Cardiac muscle cell (in vitro differentiated cells and primary cell): ENCODE results near the gene CELSR1. TPM values are rescaled to one million over a fixed set of nuclear protein-coding genes. Genes with fewer than 3 reads are reported as not detected.

Source experiments
- DNase-seq, 2 donors: peaks; one replicate each; pipeline versions ENCODE4 v3.0.0 to v3.0.0-alpha.2; 2010 to 2017; ENCODE audit warnings: low read depth in 1 of 2, low spot score in 1 of 2
- H3K27ac ChIP-seq: fragments of 200-600 bp; sonication (generic); 2 replicates; pipeline ENCODE4 v1.5.1; 2016
- H3K27me3 ChIP-seq: fragments of 200-600 bp; sonication (generic); 2 replicates; pipeline ENCODE4 v1.6.0; 2016; ENCODE audit warnings: control low read depth
- H3K36me3 ChIP-seq: fragments of 200-600 bp; sonication (generic); 2 replicates; pipeline ENCODE4 v1.5.1; 2016; ENCODE audit warnings: control low read depth
- H3K4me1 ChIP-seq: fragments of 200-600 bp; sonication (generic); 2 replicates; pipeline ENCODE4 v1.8.1; 2017; ENCODE audit warnings: low read depth, mild to moderate bottlenecking, mixed run types
- H3K4me3 ChIP-seq: fragments of 200-600 bp; sonication (generic); 2 replicates; pipeline ENCODE4 v1.5.1; 2016; ENCODE audit warnings: mild to moderate bottlenecking
- H3K9me3 ChIP-seq: fragments of 200-600 bp; sonication (generic); 2 replicates; pipeline ENCODE4 v1.5.1; 2017; ENCODE audit warnings: low read depth, mild to moderate bottlenecking, control low read depth
- polyA plus RNA-seq: library from polyadenylated mRNA; unstranded; fragments of >200 nt; fragmentation: Nextera tagmentation; extraction: Ambion mirVana; gene quantifications from 2 replicates; pipeline ENCODE4 v1.2.1, GENCODE V29; 2016
- total RNA-seq: library from RNA; depleted of rRNA; stranded (reverse); fragments of >200 nt; gene quantifications from 2 replicates; pipeline ENCODE4 v1.2.3, GENCODE V29; 2016
- TF ChIP-seq, protein P1 (sequence below): IDR thresholded peaks from 2 replicates; pipeline ENCODE4 v1.5.1; 2012; ENCODE audit warnings: low read depth, mild to moderate bottlenecking, low read length

The CELSR1 gene
- total and polyA plus RNA-seq, 2 experiments from 2014 or later = 9.0 to 37.4 TPM

DNA sequence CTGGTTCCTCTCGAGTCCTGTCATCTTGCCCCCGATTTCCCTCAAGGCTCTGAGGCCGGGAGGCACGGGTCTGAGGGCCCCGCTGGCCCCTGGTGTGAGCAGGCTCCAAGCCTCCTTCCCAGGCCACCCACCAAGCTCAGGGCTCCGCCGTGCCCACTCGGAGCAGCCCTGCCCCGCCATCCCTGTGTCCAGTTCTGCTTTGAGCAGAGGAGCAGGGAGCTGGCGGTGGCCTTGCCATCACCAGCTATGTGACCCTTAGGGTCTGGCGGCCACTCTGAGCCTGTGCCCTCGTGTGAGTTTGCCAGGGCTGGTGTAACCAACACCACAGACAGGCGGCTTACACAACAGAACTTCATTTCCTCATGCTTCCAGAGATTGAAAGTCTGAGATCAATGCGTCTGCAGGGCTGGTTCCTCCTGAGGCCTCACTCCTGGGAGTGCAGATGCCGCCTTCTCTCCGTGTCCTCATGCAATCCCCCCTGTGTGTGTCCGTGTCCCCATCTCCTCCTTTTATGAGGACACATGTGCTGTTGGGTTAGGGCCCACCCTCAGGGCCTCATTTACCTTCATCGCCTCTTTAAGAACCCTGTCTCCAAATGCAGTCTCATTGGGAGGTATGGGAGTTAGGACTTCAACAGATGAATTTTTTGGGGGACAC is 36.5 kb upstream of the CELSR1 start:
- no peak for DNase-seq
- Histone ChIP-seq H3K36me3 (no peaks in the 10 kb centered on the region), H3K4me1 (peaks cover 24% of the 10 kb centered on the region), H3K4me3 (no peak overlapping the region), H3K9me3 (no peaks in the 10 kb centered on the region), H3K27me3 (no peaks in the 10 kb centered on the region), H3K27ac (no peak overlapping the region)
- TF ChIP-seq, protein P1, sequence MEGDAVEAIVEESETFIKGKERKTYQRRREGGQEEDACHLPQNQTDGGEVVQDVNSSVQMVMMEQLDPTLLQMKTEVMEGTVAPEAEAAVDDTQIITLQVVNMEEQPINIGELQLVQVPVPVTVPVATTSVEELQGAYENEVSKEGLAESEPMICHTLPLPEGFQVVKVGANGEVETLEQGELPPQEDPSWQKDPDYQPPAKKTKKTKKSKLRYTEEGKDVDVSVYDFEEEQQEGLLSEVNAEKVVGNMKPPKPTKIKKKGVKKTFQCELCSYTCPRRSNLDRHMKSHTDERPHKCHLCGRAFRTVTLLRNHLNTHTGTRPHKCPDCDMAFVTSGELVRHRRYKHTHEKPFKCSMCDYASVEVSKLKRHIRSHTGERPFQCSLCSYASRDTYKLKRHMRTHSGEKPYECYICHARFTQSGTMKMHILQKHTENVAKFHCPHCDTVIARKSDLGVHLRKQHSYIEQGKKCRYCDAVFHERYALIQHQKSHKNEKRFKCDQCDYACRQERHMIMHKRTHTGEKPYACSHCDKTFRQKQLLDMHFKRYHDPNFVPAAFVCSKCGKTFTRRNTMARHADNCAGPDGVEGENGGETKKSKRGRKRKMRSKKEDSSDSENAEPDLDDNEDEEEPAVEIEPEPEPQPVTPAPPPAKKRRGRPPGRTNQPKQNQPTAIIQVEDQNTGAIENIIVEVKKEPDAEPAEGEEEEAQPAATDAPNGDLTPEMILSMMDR = no peak

DNA sequence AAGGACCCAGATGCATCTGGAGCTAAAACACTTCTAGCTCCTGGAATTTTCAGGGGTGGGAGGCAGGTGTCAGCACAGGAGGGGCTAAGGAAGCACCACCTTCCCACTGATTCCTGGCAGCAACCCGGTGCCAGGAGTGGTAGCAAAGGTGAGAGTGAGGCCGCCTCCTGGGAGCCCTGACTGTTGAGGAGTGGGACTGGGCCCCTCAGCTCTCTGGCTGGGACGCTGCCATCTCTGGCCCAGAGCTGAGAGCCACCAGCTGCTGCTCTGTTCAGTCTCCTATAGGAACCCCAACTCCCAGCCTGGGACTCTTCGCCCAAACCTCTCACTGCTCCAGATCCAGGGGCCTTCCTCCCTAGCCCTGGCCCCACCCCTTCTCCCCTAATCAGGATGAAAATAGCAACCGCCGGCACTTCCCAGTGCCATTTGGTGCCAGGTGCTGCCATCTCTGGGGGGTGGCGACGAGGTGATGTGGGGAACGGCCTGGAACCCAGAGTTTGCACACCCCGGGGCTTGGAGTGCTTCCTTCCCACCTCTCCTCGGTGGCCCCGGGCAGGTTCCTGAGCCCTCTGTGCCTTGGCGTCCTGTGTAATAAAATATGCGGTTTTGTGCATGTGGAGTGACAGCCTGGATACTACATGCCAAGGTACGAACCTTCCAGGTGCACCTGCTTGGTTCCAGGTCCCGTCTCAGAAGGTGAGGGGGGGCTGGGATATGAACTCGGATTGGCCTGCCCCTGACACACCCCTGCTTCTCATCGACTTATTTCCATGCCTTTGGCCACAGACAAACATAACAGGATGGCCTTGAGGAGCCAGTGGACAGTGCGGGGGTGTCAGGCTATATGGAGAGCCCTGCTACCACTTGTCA is 35.7 kb upstream of the CELSR1 start:
- H3K4me1 ChIP-seq = peaks cover 17% of the 10 kb centered on the region
- DNase-seq = no peak
- H3K36me3 ChIP-seq = no peaks in the 10 kb centered on the region
- H3K27me3 ChIP-seq = no peaks in the 10 kb centered on the region
- H3K4me3 ChIP-seq = no peak overlapping the region
- no peaks in the 10 kb centered on the region for H3K9me3 ChIP-seq
- TF ChIP-seq, protein P1 = no peak
- no peak overlapping the region for H3K27ac ChIP-seq

DNA sequence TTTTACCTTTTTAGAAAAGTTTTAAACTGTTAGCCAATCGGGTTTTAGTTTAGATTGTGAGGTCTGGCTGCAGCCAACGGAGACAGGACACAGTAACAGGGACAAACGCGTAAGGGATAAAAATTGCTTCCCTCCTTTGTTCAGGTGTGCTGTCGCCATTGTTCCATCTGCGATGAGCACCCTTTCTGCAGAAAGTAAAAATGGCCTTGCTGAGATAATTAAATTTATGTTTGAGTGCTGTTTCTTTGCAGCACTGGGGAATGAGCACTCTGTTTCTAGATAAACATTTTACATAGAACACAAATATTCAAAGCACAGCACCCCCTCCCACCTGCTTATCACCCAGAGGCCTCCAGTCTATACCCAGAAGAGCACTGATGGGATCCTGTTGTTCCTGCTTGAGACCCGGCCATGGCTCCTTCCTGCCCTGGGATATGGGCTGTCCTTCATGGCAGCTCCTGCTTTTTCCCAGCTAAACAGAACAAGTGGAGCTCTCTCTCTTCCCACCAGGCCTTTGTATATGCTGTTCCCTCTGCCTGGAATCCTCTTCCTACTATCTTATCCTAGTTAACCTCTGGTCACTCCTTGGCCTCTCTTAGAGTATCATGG is 34.3 kb upstream of the CELSR1 start:
- DNase-seq = no peak
- Histone ChIP-seq H3K9me3 (no peaks in the 10 kb centered on the region), H3K27me3 (no peaks in the 10 kb centered on the region), H3K4me1 (peaks cover 13% of the 10 kb centered on the region), H3K27ac (no peak overlapping the region), H3K36me3 (no peaks in the 10 kb centered on the region), H3K4me3 (no peak overlapping the region)
- TF ChIP-seq, protein P1 = no peak

DNA sequence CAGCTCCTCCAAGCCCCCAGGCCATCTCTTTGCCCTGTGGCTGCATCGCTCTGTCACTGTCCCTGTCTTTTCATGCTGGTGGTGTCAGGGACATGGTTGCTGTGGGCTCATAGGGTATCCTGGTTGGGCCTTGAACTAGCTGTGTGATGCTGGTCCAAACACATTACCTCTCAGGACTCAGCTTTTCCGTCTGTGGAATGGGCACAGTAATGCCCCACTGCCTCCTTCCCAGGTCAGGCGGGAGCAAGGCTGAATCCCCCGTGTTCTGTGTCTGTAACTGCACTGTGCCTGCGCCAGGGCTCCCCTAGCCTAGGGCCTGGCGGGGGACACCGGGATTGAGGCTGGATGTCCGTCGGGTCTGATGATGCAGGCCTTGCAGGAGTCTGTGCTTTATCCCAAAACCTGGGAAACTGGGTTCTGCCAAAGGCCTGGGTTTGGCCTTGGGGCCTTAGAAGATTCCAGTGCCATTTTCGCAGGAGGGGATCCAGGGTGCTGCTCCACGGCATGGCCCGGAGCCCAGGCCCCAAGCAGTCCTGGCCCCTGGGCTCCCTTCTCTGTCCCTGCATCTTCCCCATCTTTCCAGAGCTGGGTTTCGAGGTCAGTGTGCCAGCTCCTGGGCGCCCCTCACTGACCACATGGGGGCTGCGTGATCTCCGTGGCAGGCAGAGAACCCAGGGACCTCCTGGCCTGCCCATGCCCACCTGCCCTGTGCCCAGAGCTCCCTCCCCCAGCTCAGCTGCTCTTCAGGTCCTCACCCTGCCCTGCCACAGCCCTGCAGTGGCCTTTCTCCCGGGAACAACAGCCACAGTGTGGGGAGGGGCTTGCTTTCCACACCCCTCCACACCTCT is 32.7 kb upstream of the CELSR1 start:
- Histone ChIP-seq H3K9me3 (no peaks in the 10 kb centered on the region), H3K36me3 (no peaks in the 10 kb centered on the region), H3K4me3 (no peak overlapping the region), H3K4me1 (no peaks in the 10 kb centered on the region), H3K27ac (no peak overlapping the region), H3K27me3 (no peaks in the 10 kb centered on the region)
- TF ChIP-seq, protein P1 = no peak
- no peak for DNase-seq

DNA sequence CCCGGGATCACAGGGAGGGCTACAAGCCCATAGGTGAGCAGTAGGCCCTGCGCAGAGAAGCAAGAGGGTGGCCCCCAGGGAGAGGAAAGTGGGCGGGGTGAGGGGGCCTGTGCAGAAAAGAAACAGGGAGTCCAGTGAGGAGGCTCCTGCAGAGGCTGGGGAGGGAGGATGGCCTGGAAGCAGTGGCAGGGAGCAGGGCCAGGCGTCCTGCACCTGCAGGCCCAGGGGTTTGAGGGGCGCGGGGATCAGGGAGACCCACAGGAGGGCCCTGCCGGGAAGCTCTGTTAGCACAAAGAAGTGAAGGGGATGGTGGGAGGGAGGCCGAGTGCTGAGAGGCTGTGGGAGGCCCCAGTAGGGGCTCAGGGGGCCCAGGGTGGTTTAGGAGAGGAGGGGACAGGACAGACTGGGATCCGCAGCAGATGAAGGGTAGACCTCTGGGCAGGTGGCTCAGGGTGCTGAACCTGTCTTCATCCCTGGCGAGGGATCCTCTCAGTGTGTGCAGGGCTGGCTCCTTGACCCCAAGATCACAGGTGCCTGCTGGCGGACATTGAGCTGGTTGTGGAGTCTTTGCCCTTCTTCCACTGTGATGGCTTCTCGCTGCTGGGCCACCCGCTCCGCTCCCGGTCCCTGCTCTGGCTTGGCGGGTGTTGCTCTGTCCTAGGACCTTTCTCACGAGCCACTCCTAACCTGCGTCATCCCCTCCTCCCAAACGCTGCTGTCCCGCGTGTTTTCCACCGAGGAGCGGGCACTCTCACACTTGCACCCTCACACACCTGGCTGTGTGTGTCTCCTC is 31.8 kb upstream of the CELSR1 start:
- Histone ChIP-seq H3K36me3 (no peaks in the 10 kb centered on the region), H3K4me1 (peaks cover 3% of the 10 kb centered on the region), H3K27me3 (no peaks in the 10 kb centered on the region), H3K4me3 (no peak overlapping the region), H3K9me3 (no peaks in the 10 kb centered on the region), H3K27ac (no peak overlapping the region)
- DNase-seq = no peak
- TF ChIP-seq, protein P1 = no peak
